Stomach (tissue), 9 donors: ENCODE results near the gene AP1M1. TPM values are rescaled to one million over a fixed set of nuclear protein-coding genes. Genes with fewer than 3 reads are reported as not detected.

Source experiments
- DNase-seq, 2 donors: peaks; one replicate each; pipeline versions ENCODE4 v3.0.0 to v3.0.0-alpha.2; 2013 to 2019
- H3K27ac ChIP-seq, 5 donors: fragments of 200-600 bp in 4 of 5; sonication (generic) in 4 of 5; one replicate each; pipeline ENCODE4 v1.5.1; 2013 to 2019; ENCODE audit warnings: mild to moderate bottlenecking in 1 of 5, moderate library complexity in 1 of 5
- H3K27me3 ChIP-seq, 3 donors: fragments of 200-600 bp; sonication (generic); one replicate each; pipeline ENCODE4 v1.5.1; 2017 to 2019; ENCODE audit warnings: mixed run types in 1 of 3
- H3K36me3 ChIP-seq, 4 donors: fragments of 200-600 bp; sonication (generic); 1 replicate in 3 of 4; 2 replicates in 1 of 4; pipeline ENCODE4 v1.5.1; 2016 to 2019
- H3K4me1 ChIP-seq, 4 donors: fragments of 200-600 bp; sonication (generic); one replicate each; pipeline ENCODE4 v1.5.1; 2016 to 2019
- H3K4me3 ChIP-seq, 4 donors: fragments of 200-600 bp; sonication (generic) in 3 of 4; one replicate each; pipeline ENCODE4 v1.5.1; 2016 to 2019; ENCODE audit warnings: mild to moderate bottlenecking in 1 of 4
- H3K9me3 ChIP-seq, 4 donors: fragments of 200-600 bp; sonication (generic); one replicate each; pipeline ENCODE4 v1.5.1; 2016 to 2019
- CTCF ChIP-seq, 7 experiments: fragments of 450-650 bp in 4 of 7; fragments of 200-600 bp in 3 of 7; sonication (generic) in 3 of 7; IDR thresholded peaks; one replicate each; pipeline ENCODE4 v1.5.1; 2016 to 2019; ENCODE audit warnings: antibody characterized with exemption in 7 of 7, control low read depth in 2 of 7, mild to moderate bottlenecking in 1 of 7
- EP300 ChIP-seq: sonication (generic); formaldehyde crosslinking; IDR thresholded peaks from one replicate; pipeline ENCODE4 v1.6.1; 2017; ENCODE audit warnings: antibody characterized with exemption
- POLR2A ChIP-seq, 4 donors: fragments of 450-650 bp; IDR thresholded peaks; one replicate each; pipeline ENCODE4 v1.6.1; 2016; ENCODE audit warnings: antibody characterized with exemption in 4 of 4, control low read depth in 2 of 4, mild to moderate bottlenecking in 1 of 4, moderate library complexity in 1 of 4
- POLR2AphosphoS5 ChIP-seq, 3 donors: sonication (generic); formaldehyde crosslinking; IDR thresholded peaks; one replicate each; pipeline ENCODE4 v1.6.1; 2016; ENCODE audit warnings: antibody characterized with exemption in 3 of 3
- WGBS, 5 donors: extraction: QIAGEN DNeasy Blood & Tissue Kit in 3 of 5; methylation state at CpG; one replicate each; pipeline versions ENCODE4 v1.1.5 to v1.1.7; 2013 to 2018; 5-methylcytosine and 5-hydroxymethylcytosine counted together
- intact Hi-C: fragments of 100-400 bp; cut with DNase I; formaldehyde crosslinking; loops from one replicate; pipeline ENCODE4 v1.15.1; 2023; ENCODE audit warnings: low total_unique reads
- polyA plus RNA-seq, 3 donors: library from polyadenylated mRNA; stranded (reverse); fragments of 200-250 nt; gene quantifications; one replicate each; pipeline ENCODE4 v1.2.3, GENCODE V29; 2013
- total RNA-seq, 5 donors: library from RNA; depleted of rRNA; stranded (reverse); fragments of >200 nt; gene quantifications; one replicate each; pipeline versions ENCODE4 v1.1.0 to v1.2.3, GENCODE V29; 2014 to 2016
- donor health status: healthy with polysubstance abuse.
- donor health status: Bipolar disorder and iron deficiency.
- donor health status: healthy.

AP1M1 gene
- total and polyA plus RNA-seq, 8 donors = 2.0 to 92.4 (median 28.7) TPM

DNA sequence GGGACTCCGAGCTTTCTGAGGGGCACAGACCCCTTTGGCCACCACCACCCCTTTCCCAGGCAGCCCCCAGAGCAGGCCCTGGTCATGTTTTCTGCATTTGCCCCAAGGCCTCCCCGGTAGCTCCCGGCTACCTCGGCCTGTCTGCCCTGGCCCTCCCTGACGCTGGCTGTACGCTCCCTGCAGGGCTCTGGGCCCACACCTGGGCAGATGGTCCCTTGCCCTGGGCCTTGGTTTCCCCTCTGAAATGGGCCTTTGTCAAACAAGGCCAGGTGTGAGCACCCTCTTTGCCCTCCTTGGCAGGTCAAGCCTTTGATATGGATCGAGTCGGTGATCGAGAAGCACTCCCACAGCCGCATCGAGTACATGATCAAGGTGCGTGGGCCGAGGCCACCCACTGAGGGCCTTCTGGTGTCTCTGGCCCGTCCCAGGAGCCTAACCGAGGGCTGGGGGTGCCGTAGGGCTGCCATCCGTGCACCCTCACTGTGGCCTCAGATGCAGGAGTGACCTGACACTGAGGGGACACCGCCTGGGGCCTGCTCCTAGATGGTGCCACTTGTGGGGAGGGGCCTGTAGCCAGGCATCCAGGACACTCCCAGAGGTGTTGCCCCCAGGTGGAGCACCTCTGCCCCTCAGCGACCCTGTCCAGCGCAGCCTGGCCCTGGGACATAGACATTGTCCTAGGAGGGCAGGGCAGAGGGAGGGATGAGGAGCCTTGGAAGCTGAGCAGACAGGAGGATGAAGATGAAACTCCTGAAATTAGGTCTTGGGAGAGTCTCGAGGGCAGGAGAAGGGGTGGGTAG lies 30.3 kb downstream of the AP1M1 start:
- no peak for DNase-seq
- H3K9me3 ChIP-seq = no peaks in the 10 kb centered on the region
- WGBS, 5 donors = 89 to 95% (median 94%) methylated on average over 6 to 21 of the region's 21 CpGs
- no peaks in the 10 kb centered on the region for H3K4me1 ChIP-seq
- H3K4me3 ChIP-seq = no peak overlapping the region
- intact Hi-C loops = no loop called here
- TF ChIP-seq CTCF (IDR thresholded peaks at IDR 0.05) (no peak), EP300 (no peak), POLR2AphosphoS5 (IDR thresholded peaks at IDR 0.05) (no peak), POLR2A (IDR thresholded peaks at IDR 0.05) (no peak)
- no peak overlapping the region for H3K27ac ChIP-seq
- H3K36me3 ChIP-seq = peaks cover 71 to 99% (median 97%) of the 10 kb centered on the region in 4 donors
- H3K27me3 ChIP-seq = no peaks in the 10 kb centered on the region

- DNase-seq = no peak
- no peak overlapping the region for H3K27ac ChIP-seq
- TF ChIP-seq POLR2AphosphoS5 (IDR thresholded peaks at IDR 0.05) = no peak
- no peak for TF ChIP-seq CTCF (IDR thresholded peaks at IDR 0.05)
- no peak for TF ChIP-seq POLR2A (IDR thresholded peaks at IDR 0.05)
- TF ChIP-seq EP300 = no peak
- H3K27me3 ChIP-seq = no peaks in the 10 kb centered on the region
- peaks cover 73 to 99% (median 97%) of the 10 kb centered on the region in 4 donors for H3K36me3 ChIP-seq
- no peaks in the 10 kb centered on the region for H3K4me1 ChIP-seq
- H3K9me3 ChIP-seq = no peaks in the 10 kb centered on the region
- H3K4me3 ChIP-seq = no peak overlapping the region
- intact Hi-C loops = no loop called here
- 86 to 90% (median 89%) methylated on average over 15 to 21 of the region's 21 CpGs for WGBS, 5 donors
These were observed 31.1 kb downstream of the AP1M1 start for GRCh38 chr19:16228637-16229321.

GRCh38 chr19:16229322-16229641 lies 31.6 kb downstream of the AP1M1 start:
- H3K9me3 ChIP-seq = no peaks in the 10 kb centered on the region
- WGBS, 5 donors = 90 to 96% (median 95%) methylated on average over 4 to 9 of the region's 9 CpGs
- H3K27me3 ChIP-seq = no peaks in the 10 kb centered on the region
- intact Hi-C loops = no loop called here
- no peak overlapping the region for H3K27ac ChIP-seq
- peaks cover 73 to 99% (median 97%) of the 10 kb centered on the region in 4 donors for H3K36me3 ChIP-seq
- DNase-seq = no peak
- TF ChIP-seq POLR2A (IDR thresholded peaks at IDR 0.05) = no peak
- TF ChIP-seq CTCF (IDR thresholded peaks at IDR 0.05) = no peak
- TF ChIP-seq EP300 = no peak
- TF ChIP-seq POLR2AphosphoS5 (IDR thresholded peaks at IDR 0.05) = no peak
- H3K4me1 ChIP-seq = no peaks in the 10 kb centered on the region
- no peak overlapping the region for H3K4me3 ChIP-seq

- DNase-seq = no peak
- Histone ChIP-seq H3K36me3 (peaks cover 64 to 96% (median 93%) of the 10 kb centered on the region in 4 donors), H3K4me1 (no peaks in the 10 kb centered on the region), H3K4me3 (no peak overlapping the region), H3K27me3 (no peaks in the 10 kb centered on the region), H3K27ac (no peak overlapping the region), H3K9me3 (no peaks in the 10 kb centered on the region)
- whole genome bisulfite sequencing, 5 donors = 95 to 98% (median 97%) methylated on average over 16 of the region's 16 CpGs
- intact Hi-C loops = no loop called here
- TF ChIP-seq CTCF (IDR thresholded peaks at IDR 0.05) = no peak
- TF ChIP-seq EP300 = no peak
- no peak for TF ChIP-seq POLR2A (IDR thresholded peaks at IDR 0.05)
- no peak for TF ChIP-seq POLR2AphosphoS5 (IDR thresholded peaks at IDR 0.05)
These were observed 34.4 kb downstream of the AP1M1 start for GRCh38 chr19:16232127-16232526.
